Aortic smooth muscle cell (primary cell): ENCODE measurements around the gene LIX1L. TPM values are rescaled to one million over a fixed set of nuclear protein-coding genes. Genes with fewer than 3 reads are reported as not detected.

Experiments
- total RNA-seq: library from RNA; depleted of rRNA; stranded (reverse); fragments of >200 nt; gene quantifications from 2 replicates; pipeline ENCODE4 v1.2.3, GENCODE V29; 2014

LIX1L gene
- total RNA-seq, result 16.9 and 21.9 TPM in 2 replicates

GRCh38 chr1:145957443-145958319 is at the start of gene LIX1L:
TSS of gene LIX1L (minus strand) at chr1:145958017. CDS start at chr1:145957927, 90 bp downstream.

GRCh38 chr1:145996433-145997015 is 38.7 kb upstream of the LIX1L start, which contains the start of gene TXNIP:
TSS of gene TXNIP (minus strand) at chr1:145996579. CDS start at chr1:145996266, 313 bp downstream.

GRCh38 chr1:145964328-145965118 is 6.7 kb upstream of the LIX1L start, which contains the start of the genes ANKRD34A and POLR3GL:
TSS of gene ANKRD34A (minus strand) at chr1:145964575. CDS start at chr1:145961759, 2,816 bp downstream.
TSS of gene POLR3GL (plus strand) at chr1:145964690. CDS start at chr1:145974866, 10,176 bp downstream.

GRCh38 chr1:145927063-145927886 is 30.5 kb downstream of the LIX1L start, which contains the start of gene RBM8A:
TSS of gene RBM8A (minus strand) at chr1:145927484. CDS start at chr1:145927426, 58 bp downstream.

GRCh38 chr1:145918144-145918991 is 39.4 kb downstream of the LIX1L start, which contains the start of gene PEX11B:
TSS of gene PEX11B (minus strand) at chr1:145918717. CDS start at chr1:145918688, 29 bp downstream.

GRCh38 chr1:145885738-145886287 is 72.0 kb downstream of the LIX1L start, which contains the start of gene ANKRD35:
TSS of gene ANKRD35 (minus strand) at chr1:145885866. CDS start at chr1:145885758, 108 bp downstream.

Other genes with a start within 250 kb of the LIX1L start
- not detected in 2 replicates for gene CD160, start 238.5 kb downstream of the LIX1L start, total RNA-seq
- gene RNF115, start 133.9 kb downstream of the LIX1L start, total RNA-seq, result 11.9 and 17.2 TPM in 2 replicates
- gene POLR3C, start 133.8 kb downstream of the LIX1L start, total RNA-seq, result 30.8 and 32.3 TPM in 2 replicates
- 3.7 and 4.1 TPM in 2 replicates for gene NUDT17, start 112.4 kb downstream of the LIX1L start, total RNA-seq
- gene PIAS3, start 98.9 kb downstream of the LIX1L start, total RNA-seq, result 8.1 and 14.1 TPM in 2 replicates
- 8.5 and 11.2 TPM in 2 replicates for gene ANKRD35, start 72.2 kb downstream of the LIX1L start, total RNA-seq
- 36.7 and 59.4 TPM in 2 replicates for gene ITGA10, start 48.0 kb downstream of the LIX1L start, total RNA-seq
- gene PEX11B, start 39.3 kb downstream of the LIX1L start, total RNA-seq, result 31.0 and 31.4 TPM in 2 replicates
- gene RBM8A, start 30.5 kb downstream of the LIX1L start, total RNA-seq, result 116 and 118 TPM in 2 replicates
- gene ANKRD34A, start 6.6 kb upstream of the LIX1L start, total RNA-seq, result 0.40 and 0.62 TPM in 2 replicates
- 26.4 and 27.6 TPM in 2 replicates for gene POLR3GL, start 6.7 kb upstream of the LIX1L start, total RNA-seq
- gene TXNIP, start 38.6 kb upstream of the LIX1L start, total RNA-seq, result 21.0 and 51.5 TPM in 2 replicates
- gene HJV, start 63.7 kb upstream of the LIX1L start, total RNA-seq, result 0.06 TPM in 1 of 2 replicates, not detected in the other
- gene NBPF10, start 186.8 kb upstream of the LIX1L start, total RNA-seq, result 4.4 TPM in 2 replicates